ENCODE results near the gene ERI2.
"Not testable (repeated sequence)": the region's sequence is repeated elsewhere in the genome, so short reads cannot be mapped to it uniquely, and the experiment has no call there.

ERI2 gene

GRCh38 chr16:20764448-20764847, 41.8 kb downstream of the ERI2 start:
- peak; percentile 8 for DNase-seq (ENCODE audit: low spot score)

- DNase-seq (ENCODE audit: low spot score) = peak; percentile 98
These were observed 42.6 kb downstream of the ERI2 start, which contains the start of gene ACSM3 for GRCh38 chr16:20763461-20764232. Gene ACSM3 (plus strand): TSS chr16:20764014. CDS start chr16:20770035, 6,021 bp downstream.

- DNase-seq (ENCODE audit: low spot score) = no peak
These were observed 43.7 kb downstream of the ERI2 start for GRCh38 chr16:20762404-20763123.

GRCh38 chr16:20761175-20761574, 45.1 kb downstream of the ERI2 start:
- no peak for DNase-seq (ENCODE audit: low spot score)

GRCh38 chr16:20760346-20760745, 45.9 kb downstream of the ERI2 start:
- DNase-seq (ENCODE audit: low spot score) = no peak

- not testable (repeated sequence) for DNase-seq (ENCODE audit: low spot score)
These were observed 50.5 kb downstream of the ERI2 start for GRCh38 chr16:20755799-20756198.

GRCh38 chr16:20755238-20755637, 51.0 kb downstream of the ERI2 start:
- DNase-seq (ENCODE audit: low spot score) = no peak

GRCh38 chr16:20753727-20754126, 52.5 kb downstream of the ERI2 start:
- DNase-seq (ENCODE audit: low spot score) = no peak

GRCh38 chr16:20750558-20750957, 55.7 kb downstream of the ERI2 start:
- DNase-seq (ENCODE audit: low spot score) = no peak

- no peak for DNase-seq (ENCODE audit: low spot score)
These were observed 56.8 kb downstream of the ERI2 start for GRCh38 chr16:20749474-20749873.

- DNase-seq (ENCODE audit: low spot score) = peak; percentile 60
These were observed 59.0 kb downstream of the ERI2 start for GRCh38 chr16:20747030-20747816.

GRCh38 chr16:20746461-20746860, 59.8 kb downstream of the ERI2 start:
- DNase-seq (ENCODE audit: low spot score) = no peak

All from kidney tubule cell (primary cell).